Activated T-cell treated with anti-CD3 and anti-CD28 coated beads for 1 hour (primary cell): ENCODE data around the gene FGA.
"Not testable (repeated sequence)": the region's sequence is repeated elsewhere in the genome, so short reads cannot be mapped to it uniquely, and the experiment has no call there.

Source experiments
- DNase-seq: peaks from one replicate; pipeline ENCODE4 v3.0.0-alpha.2; 2020; ENCODE audit warnings: low read depth

Gene FGA

GRCh38 chr4:154606728-154607723, 16.5 kb upstream of the FGA start:
- no peak for DNase-seq

GRCh38 chr4:154604696-154605200, 14.2 kb upstream of the FGA start:
- DNase-seq: no peak

DNA sequence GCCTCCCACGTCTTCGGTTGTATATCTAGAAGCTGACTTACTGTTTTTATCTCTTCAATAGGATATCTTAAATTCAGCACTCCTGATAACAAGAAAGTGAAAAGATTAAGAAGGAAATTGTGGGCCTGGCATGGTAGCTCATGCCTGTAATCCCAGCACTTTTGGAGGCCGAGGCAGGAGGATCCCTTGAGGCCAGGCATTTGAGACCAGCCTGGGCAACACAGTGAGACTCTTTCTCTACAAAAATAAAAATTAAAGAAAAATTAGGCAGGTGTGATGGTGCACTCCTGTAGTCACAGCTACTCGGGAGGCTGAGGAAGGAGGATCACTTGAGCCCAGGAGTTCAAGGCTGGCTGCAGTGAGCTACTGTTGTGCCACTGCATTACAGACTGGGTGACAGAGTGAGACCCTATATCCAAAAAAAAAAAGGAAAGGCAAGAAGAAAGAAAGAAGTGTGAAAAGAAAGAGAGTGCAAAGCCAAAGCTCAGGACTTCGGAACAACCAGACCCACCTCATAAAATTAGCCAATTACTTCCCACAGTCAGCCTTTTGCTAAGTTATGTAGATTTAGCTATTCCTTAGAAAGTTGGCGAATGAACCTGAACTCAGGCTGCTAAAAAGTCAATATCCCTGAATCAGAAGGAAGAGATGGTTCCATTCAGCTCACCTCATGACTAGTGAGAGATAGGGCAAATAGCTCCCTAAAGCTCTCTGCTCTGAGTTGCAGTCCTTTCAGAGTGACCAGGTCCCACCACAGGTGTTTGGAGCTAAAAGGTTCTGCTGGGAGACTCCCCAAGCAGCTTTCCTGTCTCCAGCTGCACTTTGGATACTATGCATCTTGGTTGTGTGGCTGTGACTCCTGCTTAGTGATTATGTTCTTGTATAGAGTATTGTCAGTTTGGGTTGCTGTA, 12.7 kb upstream of the FGA start:
- DNase-seq: no peak

DNA sequence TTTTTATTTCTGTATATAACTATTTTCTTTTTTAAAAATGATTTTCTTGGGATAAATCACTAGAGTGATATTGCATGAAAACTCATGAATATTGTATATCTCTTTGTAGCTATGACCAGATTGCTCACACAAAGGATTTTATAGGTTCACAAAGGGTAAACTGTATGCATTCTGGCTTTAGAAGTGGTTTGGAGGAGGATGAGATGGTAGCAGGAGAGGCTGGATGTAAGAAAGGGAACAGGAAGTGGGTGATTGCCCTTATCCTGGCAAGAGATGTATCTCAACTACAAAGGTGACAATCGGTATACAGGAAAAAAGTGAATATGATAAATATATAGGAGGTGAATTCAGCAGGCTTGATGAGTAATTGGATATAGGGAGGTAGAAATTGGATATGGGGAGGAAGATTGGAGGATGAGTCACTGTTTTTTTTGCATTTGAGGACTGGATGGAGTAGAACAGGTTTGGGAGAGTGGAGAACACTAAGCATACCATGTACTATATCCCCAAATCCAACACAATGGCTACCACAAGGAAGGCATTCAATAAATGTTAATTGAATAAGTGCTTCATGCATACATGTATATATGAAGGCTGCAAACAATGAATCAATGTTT, 12.0 kb upstream of the FGA start:
- DNase-seq: no peak

GRCh38 chr4:154597798-154598774, 7.5 kb upstream of the FGA start:
- DNase-seq: no peak

DNA sequence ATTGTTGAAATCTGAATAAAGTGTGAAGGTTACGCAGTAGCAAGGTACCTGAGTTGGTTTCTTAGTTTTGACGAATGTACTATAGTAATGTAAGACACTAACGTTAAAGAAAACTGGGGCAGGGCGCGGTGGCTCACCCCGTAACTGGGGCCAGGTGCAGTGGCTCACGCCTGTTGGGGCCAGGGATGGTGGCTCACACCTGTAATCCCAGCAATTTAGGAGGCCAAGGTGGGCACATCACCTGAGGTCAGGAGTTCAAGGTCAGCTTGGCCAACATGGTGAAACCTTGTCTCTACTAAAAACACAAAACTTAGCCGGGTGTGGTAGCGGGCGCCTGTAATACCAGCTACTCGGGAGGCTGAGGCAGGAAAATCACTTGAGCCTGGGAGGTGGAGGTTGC, 6.7 kb upstream of the FGA start:
- not testable (repeated sequence) for DNase-seq

DNA sequence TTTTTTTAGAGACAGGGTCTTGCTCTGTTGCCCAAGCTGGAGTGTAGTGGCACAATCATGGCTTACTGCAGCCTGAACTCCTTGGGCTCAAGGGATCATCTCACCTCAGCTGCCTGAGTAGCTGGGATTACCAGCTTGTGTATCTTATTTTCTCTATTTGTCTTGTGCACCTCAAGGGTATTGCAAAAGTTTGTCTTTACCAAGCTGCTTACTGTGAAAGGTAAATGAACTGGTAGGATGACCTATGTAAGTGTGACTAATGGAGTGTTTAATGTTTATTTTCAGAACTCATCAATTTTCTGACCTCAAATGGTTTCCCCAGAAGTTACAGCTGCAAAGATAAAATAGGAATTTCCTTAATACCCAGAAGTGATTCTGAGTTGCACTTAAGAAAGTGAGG, 5.3 kb upstream of the FGA start:
- DNase-seq: no peak

- DNase-seq: not testable (repeated sequence)
These were observed 3.8 kb upstream of the FGA start for GRCh38 chr4:154594343-154594742.

DNA sequence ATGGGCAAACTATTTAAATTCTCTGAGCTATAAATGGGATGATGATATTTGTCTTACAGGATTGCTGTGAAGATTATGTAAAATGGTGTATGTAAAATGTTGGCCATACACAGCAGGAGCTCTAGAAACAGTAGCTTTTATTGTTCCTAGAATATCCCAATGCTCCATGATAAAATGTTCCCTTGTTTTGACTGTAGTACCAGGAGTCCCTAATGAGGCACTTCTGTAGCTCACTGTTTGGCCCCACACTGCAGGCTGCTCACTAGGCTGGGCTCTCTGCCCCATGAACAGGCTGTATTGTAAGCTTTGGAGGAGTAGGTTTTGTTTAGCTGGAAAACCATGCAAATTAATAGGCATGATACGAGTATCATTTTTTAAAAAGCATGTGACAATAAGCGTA, 3.3 kb upstream of the FGA start:
- no peak for DNase-seq

GRCh38 chr4:154591890-154592289, 1.3 kb upstream of the FGA start:
- DNase-seq: no peak

DNA sequence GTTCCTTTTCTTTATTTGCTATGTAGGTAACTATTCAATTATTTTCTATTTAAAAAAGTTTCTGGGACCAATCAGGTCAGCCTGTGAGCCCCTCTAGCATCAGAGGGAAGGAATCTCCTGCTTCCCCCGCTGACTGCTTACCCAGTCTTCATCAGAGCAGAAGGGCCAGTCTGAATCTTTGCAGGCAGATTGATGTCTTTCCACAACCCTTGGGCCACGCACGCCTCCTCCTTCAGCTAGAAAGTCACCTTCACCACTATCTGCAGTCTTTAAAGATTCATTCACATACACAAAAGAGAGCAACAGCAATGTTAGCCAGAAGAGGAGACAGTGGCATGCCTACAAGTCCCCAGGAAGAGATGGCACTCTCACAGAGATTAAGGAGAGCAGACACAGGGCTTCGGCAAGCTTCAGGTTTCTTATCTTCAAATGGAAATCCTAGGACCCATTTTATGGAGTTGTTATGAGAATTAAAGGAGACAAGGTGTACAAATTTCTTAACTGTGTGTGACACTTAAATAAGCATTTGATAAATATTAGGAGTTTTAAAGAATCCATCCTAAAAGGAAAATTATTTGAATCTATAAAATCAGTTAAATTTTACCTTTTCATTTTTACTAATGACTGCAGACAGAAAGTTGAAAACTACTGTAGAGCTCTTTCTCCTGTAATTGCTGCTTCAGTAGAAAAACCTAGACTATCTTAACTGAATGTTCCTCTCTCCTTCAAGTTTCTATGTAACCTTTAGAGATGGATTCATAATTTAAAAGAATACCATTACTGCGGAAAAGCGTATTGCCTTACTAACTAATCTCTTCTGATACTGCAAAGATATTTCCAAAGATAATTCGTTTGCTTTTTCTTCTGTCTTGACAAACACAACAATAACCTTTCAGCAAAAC, 995 bp downstream of the FGA start:
- DNase-seq: no peak

DNA sequence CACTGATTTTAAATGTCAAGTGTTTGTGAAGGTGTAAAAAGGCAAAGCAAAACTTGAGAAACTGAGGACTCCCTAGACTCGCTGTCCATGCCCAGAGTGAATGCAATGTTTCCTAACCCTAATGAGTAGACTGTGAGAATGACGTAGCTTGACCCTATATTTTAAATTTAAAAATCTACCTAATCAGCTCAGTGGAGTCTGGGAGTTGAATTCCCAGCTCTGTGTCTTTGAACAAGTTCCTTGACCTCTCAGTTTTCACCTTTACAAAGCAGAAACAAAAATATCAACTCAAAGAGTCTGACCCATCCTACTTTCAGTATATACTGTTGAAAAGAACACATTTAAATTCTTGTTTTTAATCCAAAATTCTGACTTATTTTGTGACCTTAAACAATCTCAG, 2.3 kb downstream of the FGA start:
- no peak for DNase-seq

DNA sequence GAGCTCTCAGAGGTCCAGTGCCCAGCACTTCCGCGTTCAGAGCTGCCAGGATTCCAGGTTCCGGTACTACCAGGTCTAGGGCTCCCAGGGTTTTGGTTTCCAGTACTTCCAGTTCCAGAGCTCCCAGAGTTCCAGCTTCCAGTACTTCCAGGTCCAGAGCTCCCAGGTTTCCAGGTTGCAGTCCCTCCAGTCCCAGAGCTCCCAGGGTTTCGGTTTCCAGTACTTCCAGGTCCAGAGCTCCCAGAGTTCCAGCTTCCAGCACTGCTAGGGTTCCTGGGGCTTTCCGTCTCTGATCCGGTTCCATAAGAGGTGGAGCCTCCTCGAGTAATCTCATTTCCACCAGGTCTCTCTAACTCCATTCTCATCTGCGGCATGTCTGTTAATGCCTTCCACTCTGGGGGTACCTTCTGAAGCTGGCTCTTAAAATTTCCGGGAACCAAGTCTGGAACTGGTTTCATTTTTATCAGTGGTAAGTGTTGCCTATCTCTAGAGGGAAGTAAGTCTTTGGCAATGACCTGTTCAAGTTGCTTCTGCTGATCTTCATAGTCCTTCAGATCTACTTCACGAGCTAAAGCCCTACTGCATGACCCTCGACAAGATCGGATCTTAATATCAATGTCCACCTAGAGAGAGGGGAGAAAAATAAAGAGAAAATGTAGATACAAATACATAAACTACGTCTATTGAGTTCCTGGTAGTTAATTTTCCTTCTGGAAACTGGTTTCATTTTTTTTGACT, 4.1 kb downstream of the FGA start:
- DNase-seq: no peak

DNA sequence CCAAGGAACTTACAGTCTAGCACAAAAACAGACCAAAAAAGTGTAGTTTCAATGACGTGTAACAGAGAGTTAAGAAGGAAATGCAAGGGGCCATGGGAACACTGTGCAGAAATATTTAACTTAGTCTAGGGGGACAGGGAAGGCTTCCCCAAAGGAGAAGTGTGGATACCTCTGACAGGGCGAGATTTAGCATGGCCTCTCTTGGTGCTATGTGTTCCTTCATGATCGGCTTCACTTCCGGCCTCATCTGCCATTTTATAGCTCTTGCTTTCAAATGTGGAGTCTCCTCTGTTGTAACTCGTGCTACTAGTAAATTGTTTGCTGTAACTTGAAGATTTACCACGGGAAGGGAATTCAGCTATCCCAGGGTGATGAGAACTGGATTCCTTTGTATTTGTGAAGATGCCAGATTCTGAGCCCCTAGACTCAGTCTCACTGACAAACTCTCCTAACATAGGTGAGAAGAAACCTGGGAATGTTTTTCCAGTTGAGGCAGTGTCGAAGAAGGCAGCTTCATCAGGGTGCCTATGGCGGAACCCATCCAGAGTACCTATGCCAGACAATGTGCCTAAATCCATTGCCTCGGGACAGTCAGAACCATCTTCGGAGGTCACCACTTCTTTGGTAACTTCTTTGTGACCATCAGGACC, 5.0 kb downstream of the FGA start:
- no peak for DNase-seq

GRCh38 chr4:154584259-154584658, 6.3 kb downstream of the FGA start:
- DNase-seq: no peak

GRCh38 chr4:154583677-154584076, 6.9 kb downstream of the FGA start:
- no peak for DNase-seq

DNA sequence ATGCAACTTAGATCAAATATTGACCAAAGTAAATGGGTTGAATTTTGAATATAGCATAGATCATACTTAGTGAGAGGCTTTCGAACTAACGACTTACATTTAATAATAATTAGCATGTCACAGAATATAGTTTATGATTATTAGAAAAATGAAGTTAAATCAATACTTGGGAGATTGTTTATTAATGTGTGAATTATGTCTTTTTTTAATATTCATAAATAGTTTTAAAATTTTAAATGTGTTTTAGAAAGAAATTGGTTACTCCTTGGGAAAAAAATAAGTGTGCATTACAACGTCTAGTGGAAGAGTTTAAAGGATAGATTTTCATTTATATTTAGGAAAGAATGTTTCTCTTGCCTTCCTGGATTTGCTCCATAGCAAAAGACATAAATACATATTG, 7.3 kb downstream of the FGA start:
- DNase-seq: no peak

- no peak for DNase-seq
These were observed 7.8 kb downstream of the FGA start for GRCh38 chr4:154582723-154583122.

DNA sequence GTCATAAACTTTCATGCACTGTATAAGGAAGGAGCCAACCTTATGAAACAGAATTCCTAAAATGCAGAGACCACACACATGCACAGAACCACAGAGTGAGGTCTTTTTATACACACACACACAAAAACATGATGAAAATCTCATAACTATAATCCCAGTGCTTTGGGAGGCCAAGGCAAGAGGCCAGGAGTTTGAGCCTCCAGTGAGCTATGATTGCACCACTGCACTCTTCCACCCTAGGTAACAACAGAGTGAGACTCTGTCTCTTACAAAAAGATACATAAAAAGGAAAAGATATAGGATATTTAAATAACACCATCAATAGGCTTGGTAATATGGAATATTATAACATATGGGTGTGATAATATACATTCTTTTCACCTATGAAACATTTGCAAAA, 10.6 kb downstream of the FGA start:
- DNase-seq: no peak
